Measurements from ENCODE around the gene RBFOX2.

GRCh38 chr22:36068776-36069344, 40.2 kb upstream of the RBFOX2 start:
- TF ChIP-seq, protein P1, sequence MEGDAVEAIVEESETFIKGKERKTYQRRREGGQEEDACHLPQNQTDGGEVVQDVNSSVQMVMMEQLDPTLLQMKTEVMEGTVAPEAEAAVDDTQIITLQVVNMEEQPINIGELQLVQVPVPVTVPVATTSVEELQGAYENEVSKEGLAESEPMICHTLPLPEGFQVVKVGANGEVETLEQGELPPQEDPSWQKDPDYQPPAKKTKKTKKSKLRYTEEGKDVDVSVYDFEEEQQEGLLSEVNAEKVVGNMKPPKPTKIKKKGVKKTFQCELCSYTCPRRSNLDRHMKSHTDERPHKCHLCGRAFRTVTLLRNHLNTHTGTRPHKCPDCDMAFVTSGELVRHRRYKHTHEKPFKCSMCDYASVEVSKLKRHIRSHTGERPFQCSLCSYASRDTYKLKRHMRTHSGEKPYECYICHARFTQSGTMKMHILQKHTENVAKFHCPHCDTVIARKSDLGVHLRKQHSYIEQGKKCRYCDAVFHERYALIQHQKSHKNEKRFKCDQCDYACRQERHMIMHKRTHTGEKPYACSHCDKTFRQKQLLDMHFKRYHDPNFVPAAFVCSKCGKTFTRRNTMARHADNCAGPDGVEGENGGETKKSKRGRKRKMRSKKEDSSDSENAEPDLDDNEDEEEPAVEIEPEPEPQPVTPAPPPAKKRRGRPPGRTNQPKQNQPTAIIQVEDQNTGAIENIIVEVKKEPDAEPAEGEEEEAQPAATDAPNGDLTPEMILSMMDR (IDR thresholded peaks at IDR 0.05; ENCODE audit: low read depth, low read length), result no peak
- TF ChIP-seq POLR2A (IDR thresholded peaks at IDR 0.05; ENCODE audit: extremely low read depth, insufficient read length) (no peak), MYC (IDR thresholded peaks at IDR 0.05; ENCODE audit: low read depth, low read length) (no peak)
